Activated CD8-positive, alpha-beta memory T cell treated with anti-CD3 and anti-CD28 coated beads for 4 hours (primary cell): ENCODE data around the gene ATAD1.

Source experiments
- DNase-seq, 2 donors: peaks; one replicate each; pipeline ENCODE4 v3.0.0-alpha.2; 2020; ENCODE audit warnings: low read depth in 2 of 2

Gene ATAD1

DNA sequence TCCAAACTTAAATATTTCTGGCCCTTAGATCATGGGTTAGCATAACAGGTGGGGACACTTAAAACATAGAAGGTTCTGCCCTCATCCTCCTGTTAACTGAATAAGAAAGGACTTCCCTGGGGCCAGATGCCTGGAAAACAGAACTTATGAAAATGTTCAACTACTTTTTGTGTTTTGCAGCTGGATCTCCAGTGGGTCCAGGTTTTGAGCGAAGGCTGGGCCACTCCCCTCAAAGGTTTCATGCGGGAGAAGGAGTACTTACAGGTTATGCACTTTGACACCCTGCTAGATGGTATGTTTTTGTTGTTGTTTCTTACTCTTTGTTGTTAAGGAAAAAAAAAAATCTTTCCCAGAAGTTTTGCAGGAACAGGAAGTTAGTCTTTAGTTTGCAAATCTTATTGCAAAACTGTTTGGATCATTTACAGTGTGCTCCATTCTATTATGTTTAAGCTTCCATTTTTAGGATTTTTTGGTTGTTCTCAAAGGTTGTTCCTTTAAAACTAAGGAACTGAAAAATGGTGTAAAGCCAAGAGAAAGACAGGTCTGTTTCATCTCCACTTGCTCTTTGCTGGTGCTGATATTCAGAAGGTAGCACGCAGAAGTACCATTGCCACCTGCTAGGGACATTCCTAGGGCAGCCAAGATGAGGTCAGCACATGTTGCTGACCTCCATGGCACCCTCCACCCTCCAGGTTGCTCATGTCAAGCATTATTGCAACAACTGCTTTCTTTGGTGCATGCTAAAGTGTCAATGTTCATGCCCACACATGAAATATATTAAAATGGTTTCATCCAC, 102.3 kb downstream of the ATAD1 start:
- DNase-seq, result no peak

- no peak for DNase-seq
Observed at GRCh38 chr10:87713707-87714106, 104.3 kb downstream of the ATAD1 start.

DNA sequence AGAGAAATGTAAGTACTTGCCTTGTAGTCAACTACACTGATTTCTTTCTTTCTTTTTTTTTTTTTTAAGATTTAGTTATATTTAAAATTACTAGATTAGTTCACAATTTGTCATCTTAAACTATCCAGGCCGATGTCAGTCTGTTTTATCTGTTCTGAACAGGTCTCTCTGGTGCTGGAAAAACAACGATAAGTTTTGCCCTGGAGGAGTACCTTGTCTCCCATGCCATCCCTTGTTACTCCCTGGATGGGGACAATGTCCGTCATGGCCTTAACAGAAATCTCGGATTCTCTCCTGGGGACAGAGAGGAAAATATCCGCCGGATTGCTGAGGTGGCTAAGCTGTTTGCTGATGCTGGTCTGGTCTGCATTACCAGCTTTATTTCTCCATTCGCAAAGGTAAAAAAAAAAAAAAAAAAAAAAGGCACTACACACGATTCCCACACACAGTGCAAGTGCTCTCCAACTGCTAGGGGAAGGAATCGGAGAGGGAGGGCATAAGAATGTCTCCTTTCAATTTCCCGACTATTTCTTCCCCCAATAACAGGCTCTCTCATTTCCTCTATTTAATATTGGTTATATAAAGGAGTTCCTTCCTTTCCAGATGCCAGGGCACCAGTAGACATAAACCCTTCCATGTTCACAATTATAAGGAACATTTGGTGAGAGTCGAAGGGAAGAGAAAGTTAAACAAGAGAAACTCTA, 105.0 kb downstream of the ATAD1 start:
- DNase-seq, result no peak

GRCh38 chr10:87707254-87707653, 110.8 kb downstream of the ATAD1 start:
- no peak for DNase-seq

DNA sequence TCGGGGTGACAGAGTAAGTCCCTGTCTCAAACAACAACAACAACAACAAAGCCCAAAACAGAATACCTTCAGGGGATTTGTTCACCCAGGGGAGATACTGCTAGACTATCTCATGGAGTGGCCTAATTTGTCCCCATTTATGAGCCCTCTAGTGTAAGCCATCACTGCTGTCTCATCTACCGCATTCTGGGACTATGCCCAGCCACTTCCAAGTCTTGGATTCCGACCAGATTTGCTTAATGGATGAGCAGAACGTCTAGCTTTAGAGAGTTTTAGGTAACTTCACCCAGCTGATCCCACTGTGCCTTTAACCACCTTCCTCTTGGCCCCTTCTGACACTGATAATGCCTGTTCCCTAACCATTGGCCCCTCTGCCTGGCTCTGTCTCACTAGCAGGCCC, 111.3 kb downstream of the ATAD1 start:
- DNase-seq, result no peak

GRCh38 chr10:87705339-87705738, 112.7 kb downstream of the ATAD1 start:
- DNase-seq, result no peak

DNA sequence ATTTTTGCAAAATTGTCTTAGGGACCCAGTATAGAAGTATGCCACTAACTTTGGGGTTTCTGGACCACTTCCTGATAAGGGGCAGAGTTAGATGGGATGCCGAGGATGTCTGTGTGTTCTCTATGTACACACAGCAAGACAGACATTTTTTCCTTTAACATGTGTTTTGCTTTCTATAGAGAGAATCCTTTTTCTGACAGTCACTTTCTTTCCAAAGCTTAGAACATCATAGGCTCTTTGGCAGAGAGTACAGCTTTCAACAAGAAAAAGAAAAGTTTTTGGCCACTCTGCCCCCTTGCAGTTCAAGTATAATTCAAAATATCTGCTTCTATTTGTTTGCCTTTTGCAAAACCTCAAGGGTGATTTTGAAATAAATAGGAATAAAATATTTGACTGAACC, 114.3 kb downstream of the ATAD1 start:
- DNase-seq, result no peak

DNA sequence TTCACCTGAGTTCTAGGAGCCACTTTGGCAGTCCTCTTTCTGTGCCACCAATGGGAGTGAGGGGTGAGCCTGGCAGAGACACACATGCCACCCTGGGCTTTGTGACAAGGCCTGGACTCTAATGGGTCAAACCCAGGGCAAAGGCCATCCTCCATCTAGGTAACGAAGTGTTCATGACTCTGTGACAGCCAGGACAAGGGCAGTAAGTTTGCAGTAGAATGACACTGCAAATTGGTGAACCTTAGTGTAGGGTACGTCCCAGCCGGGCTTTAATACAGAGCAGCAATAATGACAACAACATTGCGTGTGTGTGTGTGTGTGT, 115.1 kb downstream of the ATAD1 start:
- no peak for DNase-seq

- DNase-seq, result no peak
Observed at GRCh38 chr10:87702260-87702972, 115.6 kb downstream of the ATAD1 start.
